Fibroblast of lung (primary cell): ENCODE results near the gene NUDT8. TPM values are rescaled to one million over a fixed set of nuclear protein-coding genes. Genes with fewer than 3 reads are reported as not detected.
"Not testable (repeated sequence)": the region's sequence is repeated elsewhere in the genome, so short reads cannot be mapped to it uniquely, and the experiment has no call there.

Experiments used
- DNase-seq, 2 donors: peaks; one replicate each; pipeline versions ENCODE4 v3.0.0 to v3.0.0-alpha.2; 2010; ENCODE audit warnings: low read depth in 2 of 2
- H2AFZ ChIP-seq: 2 replicates; pipeline ENCODE4 v1.5.1; 2012; ENCODE audit warnings: low read length, control low read depth, inconsistent platforms
- H3K27ac ChIP-seq: 2 replicates; pipeline ENCODE4 v1.5.1; 2011; ENCODE audit warnings: low read length, control low read depth; ENCODE audit not compliant: insufficient read depth
- H3K27me3 ChIP-seq: 2 replicates; pipeline ENCODE4 v1.5.1; 2011; ENCODE audit warnings: mild to moderate bottlenecking, low read length; ENCODE audit not compliant: control insufficient read depth, insufficient read depth
- H3K36me3 ChIP-seq: 2 replicates; pipeline ENCODE4 v1.5.1; 2011; ENCODE audit warnings: low read length; ENCODE audit not compliant: control insufficient read depth, insufficient read depth
- H3K4me1 ChIP-seq: 2 replicates; pipeline ENCODE4 v1.5.1; 2011; ENCODE audit warnings: low read length; ENCODE audit not compliant: control insufficient read depth, insufficient read depth; ENCODE audit errors: extremely low read depth
- H3K4me2 ChIP-seq: 2 replicates; pipeline ENCODE4 v1.5.1; 2011; ENCODE audit warnings: low read length, control low read depth; ENCODE audit not compliant: insufficient read depth; ENCODE audit errors: extremely low read depth
- H3K4me3 ChIP-seq, 4 experiments: fragments of 200-600 bp in 1 of 4; sonication (generic) in 1 of 4; replicated peaks in 1 of 4; 2 replicates each; pipeline ENCODE4 v1.5.1; 2011 to 2016; ENCODE audit warnings: low read length in 4 of 4, low read depth in 3 of 4, mild to moderate bottlenecking in 3 of 4, control low read depth in 2 of 4, inconsistent platforms in 1 of 4, mixed read lengths in 1 of 4; ENCODE audit not compliant: insufficient read depth in 1 of 4; ENCODE audit errors: control extremely low read depth in 1 of 4
- H3K79me2 ChIP-seq: 2 replicates; pipeline ENCODE4 v1.5.1; 2012; ENCODE audit warnings: mild to moderate bottlenecking, low read length, inconsistent platforms; ENCODE audit not compliant: control insufficient read depth, insufficient read depth
- H3K9ac ChIP-seq: 2 replicates; pipeline ENCODE4 v1.5.1; 2011; ENCODE audit warnings: mild to moderate bottlenecking, low read length, control low read depth; ENCODE audit not compliant: insufficient read depth
- H3K9me3 ChIP-seq: 2 replicates; pipeline ENCODE4 v1.5.1; 2012; ENCODE audit warnings: low read depth, low read length; ENCODE audit not compliant: control insufficient read depth, insufficient read depth
- H4K20me1 ChIP-seq: 2 replicates; pipeline ENCODE4 v1.5.1; 2011; ENCODE audit warnings: low read length; ENCODE audit not compliant: control insufficient read depth, insufficient read depth; ENCODE audit errors: extremely low read depth
- EZH2 ChIP-seq: IDR thresholded peaks from 2 replicates; pipeline ENCODE4 v1.5.1; 2012; ENCODE audit warnings: low read length, control low read depth, mild to moderate bottlenecking; ENCODE audit errors: missing control alignments
- polyA plus RNA-seq, 2 donors: library from polyadenylated mRNA; depleted of rRNA in 1 of 2; stranded (reverse) in 1 of 2; unstranded in 1 of 2; fragments of >200 nt; gene quantifications; 2 replicates each; pipeline ENCODE4 v1.2.1, GENCODE V29; 2011 to 2012; ENCODE audit warnings: missing spikeins in 1 of 2
- total RNA-seq: library from RNA; depleted of rRNA; stranded (reverse); fragments of >200 nt; gene quantifications from 2 replicates; pipeline ENCODE4 v1.2.1, GENCODE V29; 2014
- TF ChIP-seq, protein P1 (sequence below), 2 donors: IDR thresholded peaks in 1 of 2; conservative IDR thresholded peaks in 1 of 2; 1 replicate in 1 of 2; 2 replicates in 1 of 2; pipeline ENCODE4 v1.5.1; 2011 to 2012; ENCODE audit warnings: low read length in 2 of 2, control low read depth in 1 of 2, inconsistent platforms in 1 of 2, low read depth in 1 of 2, mild to moderate bottlenecking in 1 of 2

The NUDT8 gene
- total and polyA plus RNA-seq, 2 donors (not counting 1 experiment from before 2014, with no cell fraction given): 0.90 to 5.0 TPM

DNA sequence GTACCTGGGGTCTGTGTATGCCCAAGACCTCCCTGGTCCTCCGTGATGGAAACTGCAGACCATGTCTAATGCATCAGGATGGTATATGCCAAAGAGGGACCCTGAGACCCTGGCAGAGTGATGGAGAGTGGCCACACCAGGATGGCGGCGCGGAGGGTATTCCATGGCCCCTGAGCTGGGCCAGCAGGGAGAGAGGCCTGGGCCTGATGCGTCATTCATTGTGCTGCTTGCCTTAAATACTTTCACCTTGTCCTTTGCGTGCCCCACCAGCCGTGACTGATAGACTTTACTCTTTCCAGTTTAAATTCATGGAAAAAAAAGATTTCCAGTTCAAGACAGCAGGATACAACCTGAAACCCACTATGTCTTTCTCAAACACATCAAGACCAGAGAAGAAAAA lies 28.6 kb downstream of the NUDT8 start:
- DNase-seq: no peak
- no peak overlapping the region for H3K9ac ChIP-seq
- TF ChIP-seq, protein P1, sequence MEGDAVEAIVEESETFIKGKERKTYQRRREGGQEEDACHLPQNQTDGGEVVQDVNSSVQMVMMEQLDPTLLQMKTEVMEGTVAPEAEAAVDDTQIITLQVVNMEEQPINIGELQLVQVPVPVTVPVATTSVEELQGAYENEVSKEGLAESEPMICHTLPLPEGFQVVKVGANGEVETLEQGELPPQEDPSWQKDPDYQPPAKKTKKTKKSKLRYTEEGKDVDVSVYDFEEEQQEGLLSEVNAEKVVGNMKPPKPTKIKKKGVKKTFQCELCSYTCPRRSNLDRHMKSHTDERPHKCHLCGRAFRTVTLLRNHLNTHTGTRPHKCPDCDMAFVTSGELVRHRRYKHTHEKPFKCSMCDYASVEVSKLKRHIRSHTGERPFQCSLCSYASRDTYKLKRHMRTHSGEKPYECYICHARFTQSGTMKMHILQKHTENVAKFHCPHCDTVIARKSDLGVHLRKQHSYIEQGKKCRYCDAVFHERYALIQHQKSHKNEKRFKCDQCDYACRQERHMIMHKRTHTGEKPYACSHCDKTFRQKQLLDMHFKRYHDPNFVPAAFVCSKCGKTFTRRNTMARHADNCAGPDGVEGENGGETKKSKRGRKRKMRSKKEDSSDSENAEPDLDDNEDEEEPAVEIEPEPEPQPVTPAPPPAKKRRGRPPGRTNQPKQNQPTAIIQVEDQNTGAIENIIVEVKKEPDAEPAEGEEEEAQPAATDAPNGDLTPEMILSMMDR (conservative IDR thresholded peaks at IDR 0.05 in 1 of 2, IDR thresholded peaks at IDR 0.05 in 1 of 2; ENCODE audit: low read depth in 1 of 2, low read length in 2 of 2): no peak
- no peak for TF ChIP-seq EZH2
- H3K4me3 ChIP-seq: no peak overlapping the region
- H3K36me3 ChIP-seq: no peaks in the 10 kb centered on the region
- no peak overlapping the region for H3K27ac ChIP-seq
- no peak overlapping the region for H3K4me2 ChIP-seq
- H2AFZ ChIP-seq: no peak overlapping the region
- no peaks in the 10 kb centered on the region for H4K20me1 ChIP-seq
- no peaks in the 10 kb centered on the region for H3K27me3 ChIP-seq
- H3K4me1 ChIP-seq: peaks cover 5% of the 10 kb centered on the region
- no peaks in the 10 kb centered on the region for H3K79me2 ChIP-seq
- no peaks in the 10 kb centered on the region for H3K9me3 ChIP-seq

DNA sequence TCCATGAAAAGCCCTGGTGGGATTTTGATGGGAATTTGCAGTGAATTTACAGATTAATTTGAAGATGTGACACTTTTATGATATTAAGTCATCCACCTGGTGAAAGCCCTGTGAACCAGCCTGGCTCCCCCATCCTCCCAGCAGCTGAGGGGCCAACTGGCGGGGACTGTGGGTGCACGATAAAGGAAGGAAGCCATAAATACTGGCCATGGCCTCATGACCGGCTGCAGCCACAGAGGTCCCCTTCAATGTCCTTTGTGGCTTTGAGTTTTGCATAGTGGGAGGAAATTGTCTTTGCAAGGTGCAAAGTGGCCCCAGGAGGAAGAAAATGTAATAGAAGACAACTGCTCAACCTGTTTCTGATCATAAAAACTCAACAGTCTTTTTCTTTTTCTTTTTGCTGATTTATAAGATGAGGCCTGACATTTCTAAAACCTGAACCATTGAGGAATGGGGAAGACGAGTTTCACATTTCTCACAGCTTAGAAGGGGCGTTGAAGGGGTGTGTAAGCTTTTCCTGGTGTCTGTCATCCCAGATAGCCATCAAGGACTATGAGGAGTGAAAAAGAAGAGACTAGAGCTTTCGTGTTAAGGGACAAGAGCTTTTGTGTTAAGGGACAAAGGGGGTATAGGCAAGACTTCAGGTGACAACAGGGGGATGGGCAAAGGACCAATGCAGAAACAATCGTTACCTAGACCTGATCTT lies 29.3 kb downstream of the NUDT8 start:
- Histone ChIP-seq H3K27me3 (no peaks in the 10 kb centered on the region), H3K79me2 (no peaks in the 10 kb centered on the region), H2AFZ (no peak overlapping the region), H3K9me3 (no peaks in the 10 kb centered on the region), H3K9ac (no peak overlapping the region), H3K4me1 (no peaks in the 10 kb centered on the region), H4K20me1 (no peaks in the 10 kb centered on the region), H3K27ac (no peak overlapping the region), H3K36me3 (no peaks in the 10 kb centered on the region), H3K4me2 (no peak overlapping the region), H3K4me3 (no peak overlapping the region)
- TF ChIP-seq EZH2: no peak
- TF ChIP-seq, protein P1 (conservative IDR thresholded peaks at IDR 0.05 in 1 of 2, IDR thresholded peaks at IDR 0.05 in 1 of 2; ENCODE audit: low read depth in 1 of 2, low read length in 2 of 2): no peak
- DNase-seq: no peak

DNA sequence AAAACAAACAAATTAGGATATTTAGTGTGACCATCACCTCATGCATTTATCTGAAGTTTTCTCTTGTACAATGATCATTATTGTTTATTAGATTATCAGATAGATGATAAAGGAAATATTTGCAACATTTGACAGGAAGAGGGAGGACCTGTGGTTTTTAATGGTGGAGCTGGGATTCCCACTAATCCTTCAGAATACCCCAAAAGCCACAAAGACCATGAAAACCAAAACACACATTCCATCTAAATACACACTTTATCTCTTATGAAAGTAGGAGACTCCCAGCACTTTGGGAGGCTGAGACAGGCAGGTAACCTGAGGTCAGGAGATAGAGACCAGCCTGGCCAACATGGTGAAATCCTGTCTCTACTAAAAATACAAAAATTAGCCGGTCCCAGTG lies 30.6 kb downstream of the NUDT8 start:
- H3K9ac ChIP-seq: no peak overlapping the region
- no peaks in the 10 kb centered on the region for H3K9me3 ChIP-seq
- H3K79me2 ChIP-seq: no peaks in the 10 kb centered on the region
- no peaks in the 10 kb centered on the region for H4K20me1 ChIP-seq
- no peaks in the 10 kb centered on the region for H3K27me3 ChIP-seq
- no peak overlapping the region for H3K4me2 ChIP-seq
- H3K4me1 ChIP-seq: no peaks in the 10 kb centered on the region
- DNase-seq: no peak
- no peak overlapping the region for H3K27ac ChIP-seq
- no peak overlapping the region for H2AFZ ChIP-seq
- H3K4me3 ChIP-seq: no peak overlapping the region
- TF ChIP-seq, protein P1 (conservative IDR thresholded peaks at IDR 0.05 in 1 of 2, IDR thresholded peaks at IDR 0.05 in 1 of 2; ENCODE audit: low read depth in 1 of 2, low read length in 2 of 2): no peak
- TF ChIP-seq EZH2: no peak
- no peaks in the 10 kb centered on the region for H3K36me3 ChIP-seq

DNA sequence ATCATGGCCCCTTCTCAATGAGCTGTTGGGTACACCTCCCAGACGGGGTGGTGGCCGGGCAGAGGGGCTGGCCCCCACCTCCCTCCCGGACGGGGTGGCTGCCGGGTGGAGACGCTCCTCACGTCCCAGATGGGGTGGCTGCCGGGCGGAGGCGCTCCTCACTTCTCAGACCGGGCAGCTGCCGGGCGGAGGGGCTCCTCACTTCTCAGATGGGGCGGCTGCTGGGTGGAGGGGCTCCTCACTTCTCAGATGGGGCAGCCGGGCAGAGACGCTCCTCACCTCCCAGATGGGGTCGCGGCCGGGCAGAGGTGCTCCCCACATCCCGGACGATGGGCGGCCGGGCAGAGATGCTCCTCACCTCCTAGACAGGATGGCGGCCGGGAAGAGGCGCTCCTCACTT lies 31.8 kb downstream of the NUDT8 start:
- not testable (repeated sequence) for H3K79me2 ChIP-seq, H3K27ac ChIP-seq, H3K27me3 ChIP-seq, H3K4me2 ChIP-seq, H3K36me3 ChIP-seq, DNase-seq, H2AFZ ChIP-seq, H3K9me3 ChIP-seq, H3K9ac ChIP-seq, H3K4me1 ChIP-seq, H4K20me1 ChIP-seq, H3K4me3 ChIP-seq

DNA sequence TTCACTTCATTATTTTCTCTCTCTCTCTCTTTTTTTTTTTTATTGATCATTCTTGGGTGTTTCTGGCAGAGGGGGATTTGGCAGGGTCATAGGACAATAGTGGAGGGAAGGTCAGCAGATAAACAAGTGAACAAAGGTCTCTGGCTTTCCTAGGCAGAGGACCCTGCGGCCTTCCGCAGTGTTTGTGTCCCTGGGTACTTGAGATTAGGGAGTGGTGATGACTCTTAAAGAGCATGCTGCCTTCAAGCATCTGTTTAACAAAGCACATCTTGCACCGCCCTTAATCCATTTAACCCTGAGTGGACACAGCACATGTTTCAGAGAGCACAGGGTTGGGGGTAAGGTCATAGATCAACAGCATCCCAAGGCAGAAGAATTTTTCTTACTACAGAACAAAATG lies 32.3 kb downstream of the NUDT8 start:
- not testable (repeated sequence) for H3K27me3 ChIP-seq, H3K27ac ChIP-seq, H3K4me2 ChIP-seq, H3K9ac ChIP-seq, H3K36me3 ChIP-seq, H4K20me1 ChIP-seq, H3K9me3 ChIP-seq, DNase-seq, H2AFZ ChIP-seq, H3K79me2 ChIP-seq, H3K4me3 ChIP-seq, H3K4me1 ChIP-seq
